ENCODE measurements around the gene ATMIN.

ATMIN gene, protein sequence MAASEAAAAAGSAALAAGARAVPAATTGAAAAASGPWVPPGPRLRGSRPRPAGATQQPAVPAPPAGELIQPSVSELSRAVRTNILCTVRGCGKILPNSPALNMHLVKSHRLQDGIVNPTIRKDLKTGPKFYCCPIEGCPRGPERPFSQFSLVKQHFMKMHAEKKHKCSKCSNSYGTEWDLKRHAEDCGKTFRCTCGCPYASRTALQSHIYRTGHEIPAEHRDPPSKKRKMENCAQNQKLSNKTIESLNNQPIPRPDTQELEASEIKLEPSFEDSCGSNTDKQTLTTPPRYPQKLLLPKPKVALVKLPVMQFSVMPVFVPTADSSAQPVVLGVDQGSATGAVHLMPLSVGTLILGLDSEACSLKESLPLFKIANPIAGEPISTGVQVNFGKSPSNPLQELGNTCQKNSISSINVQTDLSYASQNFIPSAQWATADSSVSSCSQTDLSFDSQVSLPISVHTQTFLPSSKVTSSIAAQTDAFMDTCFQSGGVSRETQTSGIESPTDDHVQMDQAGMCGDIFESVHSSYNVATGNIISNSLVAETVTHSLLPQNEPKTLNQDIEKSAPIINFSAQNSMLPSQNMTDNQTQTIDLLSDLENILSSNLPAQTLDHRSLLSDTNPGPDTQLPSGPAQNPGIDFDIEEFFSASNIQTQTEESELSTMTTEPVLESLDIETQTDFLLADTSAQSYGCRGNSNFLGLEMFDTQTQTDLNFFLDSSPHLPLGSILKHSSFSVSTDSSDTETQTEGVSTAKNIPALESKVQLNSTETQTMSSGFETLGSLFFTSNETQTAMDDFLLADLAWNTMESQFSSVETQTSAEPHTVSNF

DNA sequence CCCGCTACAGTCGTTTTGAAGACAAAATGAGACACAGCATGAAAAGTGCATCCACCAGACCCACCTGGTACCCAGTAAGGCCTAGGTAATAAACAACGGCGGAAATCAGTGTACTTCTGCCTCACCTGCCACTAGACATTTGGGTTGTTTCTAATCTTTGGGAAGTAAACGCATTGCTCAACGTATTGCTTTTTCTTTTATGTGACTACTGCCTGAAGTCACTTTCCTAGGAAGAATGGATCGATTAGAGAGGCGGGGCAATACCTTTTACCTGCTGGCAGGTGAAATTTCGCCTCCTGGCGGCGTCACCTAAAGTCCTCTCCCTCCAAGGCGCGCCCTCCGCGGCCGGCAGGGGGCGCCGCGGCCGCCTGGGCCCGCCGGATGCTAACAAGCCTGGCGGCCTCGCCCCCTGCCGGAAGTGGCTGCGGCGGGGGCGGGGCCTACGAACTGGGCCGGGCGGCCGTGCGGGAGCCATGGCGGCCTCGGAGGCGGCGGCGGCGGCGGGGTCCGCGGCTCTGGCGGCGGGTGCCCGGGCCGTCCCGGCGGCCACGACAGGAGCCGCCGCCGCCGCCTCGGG is at the start of gene ATMIN:
Gene ATMIN, plus strand, starts transcription at position 445 of the 577 bp plus-strand sequence. Its CDS starts 29 bp downstream, at position 474.
- Histone ChIP-seq H3K9ac (ENCODE audit: low read depth, low read length) (peak within 1 kb of the TSS; percentile 78), H3K4me1 (ENCODE audit: insufficient read depth, low read length) (0 out of 2 replicates have a peak, but pooled peaks cover 4% of the 10 kb centered on the region), H3K9me3 (ENCODE audit: control insufficient read depth, insufficient read depth, low read length) (peaks cover 4% of the 10 kb centered on the region; the same call in 1 of the 2 replicates), H3K36me3 (ENCODE audit: insufficient read depth, low read length) (no peaks in the 10 kb centered on the region)

- Histone ChIP-seq H3K9ac (ENCODE audit: low read depth, low read length) (no peak overlapping the region), H3K9me3 (ENCODE audit: control insufficient read depth, insufficient read depth, low read length) (no peaks in the 10 kb centered on the region), H3K4me1 (ENCODE audit: insufficient read depth, low read length) (peaks cover 23% of the 10 kb centered on the region), H3K36me3 (ENCODE audit: insufficient read depth, low read length) (peaks cover 6% of the 10 kb centered on the region)
These were observed 49.1 kb upstream of the ATMIN start for GRCh38 chr16:80986557-80986956.

- H3K9ac ChIP-seq (ENCODE audit: low read depth, low read length): no peak overlapping the region
- peaks cover 7% of the 10 kb centered on the region for H3K36me3 ChIP-seq (ENCODE audit: insufficient read depth, low read length)
- peaks cover 23% of the 10 kb centered on the region for H3K4me1 ChIP-seq (ENCODE audit: insufficient read depth, low read length)
- H3K9me3 ChIP-seq (ENCODE audit: control insufficient read depth, insufficient read depth, low read length): no peaks in the 10 kb centered on the region
These were observed 46.9 kb upstream of the ATMIN start for GRCh38 chr16:80988756-80989155.

GRCh38 chr16:80989801-80990200 is 45.8 kb upstream of the ATMIN start:
- Histone ChIP-seq H3K9me3 (ENCODE audit: control insufficient read depth, insufficient read depth, low read length) (no peaks in the 10 kb centered on the region), H3K9ac (ENCODE audit: low read depth, low read length) (no peak overlapping the region), H3K36me3 (ENCODE audit: insufficient read depth, low read length) (peaks cover 7% of the 10 kb centered on the region), H3K4me1 (ENCODE audit: insufficient read depth, low read length) (peaks cover 23% of the 10 kb centered on the region)

GRCh38 chr16:80990577-80990976 is 45.1 kb upstream of the ATMIN start:
- peaks cover 23% of the 10 kb centered on the region for H3K4me1 ChIP-seq (ENCODE audit: insufficient read depth, low read length)
- no peak overlapping the region for H3K9ac ChIP-seq (ENCODE audit: low read depth, low read length)
- H3K9me3 ChIP-seq (ENCODE audit: control insufficient read depth, insufficient read depth, low read length): no peaks in the 10 kb centered on the region
- H3K36me3 ChIP-seq (ENCODE audit: insufficient read depth, low read length): peaks cover 7% of the 10 kb centered on the region

- peaks cover 22% of the 10 kb centered on the region for H3K4me1 ChIP-seq (ENCODE audit: insufficient read depth, low read length)
- peaks cover 7% of the 10 kb centered on the region for H3K36me3 ChIP-seq (ENCODE audit: insufficient read depth, low read length)
- H3K9ac ChIP-seq (ENCODE audit: low read depth, low read length): no peak overlapping the region
- no peaks in the 10 kb centered on the region for H3K9me3 ChIP-seq (ENCODE audit: control insufficient read depth, insufficient read depth, low read length)
These were observed 44.7 kb upstream of the ATMIN start for GRCh38 chr16:80990978-80991377.

DNA sequence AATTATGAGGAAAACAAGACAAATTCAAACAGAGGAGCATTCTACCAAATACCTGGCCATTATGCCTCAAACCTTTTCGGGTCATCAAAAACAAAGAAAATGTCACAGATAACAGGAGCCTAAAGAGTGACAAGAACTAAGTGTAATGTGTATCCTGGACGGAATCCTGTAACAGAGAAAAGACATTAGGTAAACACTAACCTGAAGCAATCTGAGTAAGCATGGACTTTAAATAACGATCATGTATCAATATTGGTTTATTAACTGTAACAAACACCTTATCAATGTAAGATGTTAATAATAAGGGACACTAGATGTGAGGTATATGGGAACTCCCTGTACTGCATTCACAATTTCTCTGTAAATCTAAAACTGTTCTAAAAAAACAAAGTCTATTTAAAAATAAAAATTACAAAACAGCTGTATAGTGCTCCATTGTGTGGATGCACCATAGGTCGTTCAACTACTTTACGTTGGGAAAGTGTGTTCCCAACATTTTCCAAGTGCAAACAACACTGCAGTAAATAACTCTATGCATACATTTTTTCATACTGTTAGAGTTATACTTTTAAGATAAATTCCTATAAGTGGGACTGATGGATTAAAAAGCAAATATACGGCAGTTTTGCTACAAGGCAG is 43.7 kb upstream of the ATMIN start:
- Histone ChIP-seq H3K36me3 (ENCODE audit: insufficient read depth, low read length) (peaks cover 7% of the 10 kb centered on the region), H3K9me3 (ENCODE audit: control insufficient read depth, insufficient read depth, low read length) (no peaks in the 10 kb centered on the region), H3K9ac (ENCODE audit: low read depth, low read length) (no peak overlapping the region), H3K4me1 (ENCODE audit: insufficient read depth, low read length) (peaks cover 12% of the 10 kb centered on the region)

GRCh38 chr16:80992676-80993293 is 42.9 kb upstream of the ATMIN start:
- no peaks in the 10 kb centered on the region for H3K9me3 ChIP-seq (ENCODE audit: control insufficient read depth, insufficient read depth, low read length)
- peaks cover 5% of the 10 kb centered on the region; the same call in 1 of the 2 replicates for H3K4me1 ChIP-seq (ENCODE audit: insufficient read depth, low read length)
- peaks cover 7% of the 10 kb centered on the region for H3K36me3 ChIP-seq (ENCODE audit: insufficient read depth, low read length)
- no peak overlapping the region for H3K9ac ChIP-seq (ENCODE audit: low read depth, low read length)

DNA sequence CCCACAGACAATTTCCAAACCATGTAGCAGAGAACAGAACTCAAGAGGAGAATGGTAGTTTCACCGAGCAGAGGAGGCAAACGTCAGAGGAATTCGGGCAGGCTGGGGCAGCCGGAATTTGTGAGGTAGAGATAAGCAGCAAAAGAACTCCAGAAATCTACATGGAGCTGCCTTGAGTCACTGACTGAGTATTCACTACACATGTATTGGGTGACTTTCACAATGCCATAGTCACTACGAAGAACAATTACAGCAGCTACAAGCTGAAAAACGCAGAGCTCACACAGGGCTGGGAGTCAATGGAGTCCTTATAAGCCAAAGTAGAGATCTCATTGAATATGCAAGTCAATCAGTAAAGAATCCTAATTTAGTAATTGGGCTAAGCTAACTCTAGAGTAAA is 42.3 kb upstream of the ATMIN start:
- H3K4me1 ChIP-seq (ENCODE audit: insufficient read depth, low read length): no peaks in the 10 kb centered on the region
- no peak overlapping the region for H3K9ac ChIP-seq (ENCODE audit: low read depth, low read length)
- no peaks in the 10 kb centered on the region for H3K9me3 ChIP-seq (ENCODE audit: control insufficient read depth, insufficient read depth, low read length)
- H3K36me3 ChIP-seq (ENCODE audit: insufficient read depth, low read length): peaks cover 7% of the 10 kb centered on the region

DNA sequence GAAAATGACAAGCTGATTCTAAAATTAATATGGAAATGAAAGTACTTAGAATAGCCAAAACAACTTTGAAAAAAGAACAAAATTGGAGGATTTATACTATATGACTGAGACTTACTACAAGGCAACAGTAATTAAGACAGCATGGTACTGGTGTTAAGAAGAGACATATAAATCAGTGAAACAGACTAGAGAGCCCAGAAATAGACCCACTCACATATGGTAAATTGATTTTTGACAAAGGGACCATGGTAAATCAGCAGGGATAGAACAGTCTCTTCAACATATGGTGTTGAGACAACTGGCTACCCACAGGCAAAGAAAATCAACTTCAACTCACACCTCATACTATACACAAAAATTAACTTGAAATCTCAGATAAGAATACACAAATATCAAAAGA is 41.8 kb upstream of the ATMIN start:
- peaks cover 7% of the 10 kb centered on the region for H3K36me3 ChIP-seq (ENCODE audit: insufficient read depth, low read length)
- H3K4me1 ChIP-seq (ENCODE audit: insufficient read depth, low read length): 0 out of 2 replicates have a peak, but pooled peaks cover under 1% of the 10 kb centered on the region
- no peak overlapping the region for H3K9ac ChIP-seq (ENCODE audit: low read depth, low read length)
- no peaks in the 10 kb centered on the region for H3K9me3 ChIP-seq (ENCODE audit: control insufficient read depth, insufficient read depth, low read length)

DNA sequence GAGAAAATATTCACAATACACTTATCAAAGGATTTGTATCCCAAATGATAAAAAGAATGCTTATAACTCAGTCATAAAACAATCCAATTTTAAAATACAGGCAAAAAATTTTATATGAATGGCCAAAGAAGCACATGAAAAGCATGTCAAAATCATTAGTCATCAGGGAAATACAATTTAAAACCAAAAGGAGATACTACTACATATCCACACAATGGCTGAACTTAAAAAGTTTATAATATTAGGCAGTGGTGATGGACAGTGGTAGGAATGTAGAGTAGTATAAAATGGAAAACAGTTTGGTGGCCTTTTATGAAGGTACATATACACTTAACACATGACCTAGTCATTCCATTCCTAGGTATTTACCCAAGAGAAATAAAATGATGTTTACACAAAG is 41.2 kb upstream of the ATMIN start:
- no peak overlapping the region for H3K9ac ChIP-seq (ENCODE audit: low read depth, low read length)
- H3K9me3 ChIP-seq (ENCODE audit: control insufficient read depth, insufficient read depth, low read length): no peaks in the 10 kb centered on the region
- 0 out of 2 replicates have a peak, but pooled peaks cover 3% of the 10 kb centered on the region for H3K4me1 ChIP-seq (ENCODE audit: insufficient read depth, low read length)
- peaks cover 7% of the 10 kb centered on the region for H3K36me3 ChIP-seq (ENCODE audit: insufficient read depth, low read length)

- no peak overlapping the region for H3K9ac ChIP-seq (ENCODE audit: low read depth, low read length)
- 0 out of 2 replicates have a peak, but pooled peaks cover 3% of the 10 kb centered on the region for H3K4me1 ChIP-seq (ENCODE audit: insufficient read depth, low read length)
- no peaks in the 10 kb centered on the region for H3K36me3 ChIP-seq (ENCODE audit: insufficient read depth, low read length)
- H3K9me3 ChIP-seq (ENCODE audit: control insufficient read depth, insufficient read depth, low read length): no peaks in the 10 kb centered on the region
These were observed 38.9 kb upstream of the ATMIN start for GRCh38 chr16:80996688-80997138.

GRCh38 chr16:80997139-80997798 is 38.4 kb upstream of the ATMIN start:
- H3K4me1 ChIP-seq (ENCODE audit: insufficient read depth, low read length): 0 out of 2 replicates have a peak, but pooled peaks cover 3% of the 10 kb centered on the region
- no peak overlapping the region for H3K9ac ChIP-seq (ENCODE audit: low read depth, low read length)
- no peaks in the 10 kb centered on the region for H3K9me3 ChIP-seq (ENCODE audit: control insufficient read depth, insufficient read depth, low read length)
- no peaks in the 10 kb centered on the region for H3K36me3 ChIP-seq (ENCODE audit: insufficient read depth, low read length)

Data from ES-I3 (cell line).